ENCODE data around the gene TAF15.
A peak's percentile ranks its signal among the peaks of the same experiment; 100 is the strongest.

The TAF15 gene

GRCh38 chr17:35786941-35787432 lies 22.3 kb upstream of the TAF15 start:
- DNase-seq (ENCODE audit: low read depth, low spot score), result no peak

GRCh38 chr17:35788477-35789368 lies 20.6 kb upstream of the TAF15 start:
- no peak for DNase-seq (ENCODE audit: low read depth, low spot score)

- no peak for DNase-seq (ENCODE audit: low read depth, low spot score)
These were observed 18.4 kb upstream of the TAF15 start for GRCh38 chr17:35790841-35791240.

GRCh38 chr17:35791681-35792350 lies 17.5 kb upstream of the TAF15 start:
- no peak for DNase-seq (ENCODE audit: low read depth, low spot score)

- no peak for DNase-seq (ENCODE audit: low read depth, low spot score)
These were observed 16.0 kb upstream of the TAF15 start for GRCh38 chr17:35793257-35793656.

- no peak for DNase-seq (ENCODE audit: low read depth, low spot score)
These were observed 14.0 kb upstream of the TAF15 start, which contains the start of gene MMP28 for GRCh38 chr17:35795007-35795870. MMP28 (minus strand) TSS chr17:35795641; CDS start chr17:35795377, 264 bp downstream.

- DNase-seq (ENCODE audit: low read depth, low spot score), result no peak
These were observed 13.4 kb upstream of the TAF15 start for GRCh38 chr17:35795871-35796265.

- no peak for DNase-seq (ENCODE audit: low read depth, low spot score)
These were observed 12.3 kb upstream of the TAF15 start for GRCh38 chr17:35796942-35797341.

- DNase-seq (ENCODE audit: low read depth, low spot score), result no peak
These were observed 11.9 kb upstream of the TAF15 start for GRCh38 chr17:35797370-35797769.

- DNase-seq (ENCODE audit: low read depth, low spot score), result no peak
These were observed 11.4 kb upstream of the TAF15 start for GRCh38 chr17:35797918-35798317.

- no peak for DNase-seq (ENCODE audit: low read depth, low spot score)
These were observed 9.3 kb upstream of the TAF15 start for GRCh38 chr17:35799942-35800341.

- no peak for DNase-seq (ENCODE audit: low read depth, low spot score)
These were observed 7.6 kb upstream of the TAF15 start for GRCh38 chr17:35801583-35802224.

- peak; percentile 89 for DNase-seq (ENCODE audit: low read depth, low spot score)
These were observed 4.6 kb upstream of the TAF15 start for GRCh38 chr17:35804658-35805192.

GRCh38 chr17:35807371-35808144 lies 1.7 kb upstream of the TAF15 start:
- DNase-seq (ENCODE audit: low read depth, low spot score), result no peak

- no peak for DNase-seq (ENCODE audit: low read depth, low spot score)
These were observed 883 bp upstream of the TAF15 start for GRCh38 chr17:35808240-35808961.

- no peak for DNase-seq (ENCODE audit: low read depth, low spot score)
These were observed 674 bp downstream of the TAF15 start for GRCh38 chr17:35809855-35810461.

GRCh38 chr17:35811759-35812158 lies 2.5 kb downstream of the TAF15 start:
- DNase-seq (ENCODE audit: low read depth, low spot score), result no peak

- DNase-seq (ENCODE audit: low read depth, low spot score), result no peak
These were observed 3.2 kb downstream of the TAF15 start for GRCh38 chr17:35812456-35812855.

- no peak for DNase-seq (ENCODE audit: low read depth, low spot score)
These were observed 7.4 kb downstream of the TAF15 start for GRCh38 chr17:35816723-35817122.

All from iPS DF 19.7 (cell line).